Measurements from ENCODE around the gene ATP5PD.
"Not testable (repeated sequence)": the region's sequence is repeated elsewhere in the genome, so short reads cannot be mapped to it uniquely, and the experiment has no call there.

Gene ATP5PD

GRCh38 chr17:75073618-75074047 is 26.9 kb upstream of the ATP5PD start:
- Histone ChIP-seq H3K4me1 (ENCODE audit: control insufficient read depth, insufficient read depth, low read length) (peaks cover 20% of the 10 kb centered on the region), H3K36me3 (ENCODE audit: control insufficient read depth, insufficient read depth, low read length) (no peaks in the 10 kb centered on the region), H3K9me3 (ENCODE audit: control insufficient read depth, low read length) (no peaks in the 10 kb centered on the region), H3K9ac (ENCODE audit: low read length) (no peak overlapping the region), H3K4me3 (ENCODE audit: low read length) (no peak overlapping the region), H3K27me3 (ENCODE audit: control insufficient read depth, insufficient read depth, low read length) (no peaks in the 10 kb centered on the region)

GRCh38 chr17:75072909-75073308 is 26.1 kb upstream of the ATP5PD start:
- not testable (repeated sequence) for H3K4me3 ChIP-seq (ENCODE audit: low read length); H3K36me3 ChIP-seq (ENCODE audit: control insufficient read depth, insufficient read depth, low read length); H3K9ac ChIP-seq (ENCODE audit: low read length); H3K27me3 ChIP-seq (ENCODE audit: control insufficient read depth, insufficient read depth, low read length); H3K9me3 ChIP-seq (ENCODE audit: control insufficient read depth, low read length)
- peaks cover 12% of the 10 kb centered on the region for H3K4me1 ChIP-seq (ENCODE audit: control insufficient read depth, insufficient read depth, low read length)

- H3K4me3 ChIP-seq (ENCODE audit: low read length); H3K27me3 ChIP-seq (ENCODE audit: control insufficient read depth, insufficient read depth, low read length); H3K36me3 ChIP-seq (ENCODE audit: control insufficient read depth, insufficient read depth, low read length); H3K9me3 ChIP-seq (ENCODE audit: control insufficient read depth, low read length); H3K4me1 ChIP-seq (ENCODE audit: control insufficient read depth, insufficient read depth, low read length); H3K9ac ChIP-seq (ENCODE audit: low read length): not testable (repeated sequence)
These were observed 24.9 kb upstream of the ATP5PD start for GRCh38 chr17:75071478-75072271.

- no peak overlapping the region for H3K9ac ChIP-seq (ENCODE audit: low read length)
- no peaks in the 10 kb centered on the region for H3K36me3 ChIP-seq (ENCODE audit: control insufficient read depth, insufficient read depth, low read length)
- H3K4me1 ChIP-seq (ENCODE audit: control insufficient read depth, insufficient read depth, low read length) = no peaks in the 10 kb centered on the region
- H3K27me3 ChIP-seq (ENCODE audit: control insufficient read depth, insufficient read depth, low read length) = no peaks in the 10 kb centered on the region
- H3K4me3 ChIP-seq (ENCODE audit: low read length) = no peak overlapping the region
- no peaks in the 10 kb centered on the region for H3K9me3 ChIP-seq (ENCODE audit: control insufficient read depth, low read length)
These were observed 23.0 kb upstream of the ATP5PD start for GRCh38 chr17:75069783-75070182.

- Histone ChIP-seq H3K27me3 (ENCODE audit: control insufficient read depth, insufficient read depth, low read length) (no peaks in the 10 kb centered on the region), H3K9me3 (ENCODE audit: control insufficient read depth, low read length) (no peaks in the 10 kb centered on the region), H3K4me1 (ENCODE audit: control insufficient read depth, insufficient read depth, low read length) (no peaks in the 10 kb centered on the region), H3K4me3 (ENCODE audit: low read length) (no peak overlapping the region), H3K9ac (ENCODE audit: low read length) (no peak overlapping the region), H3K36me3 (ENCODE audit: control insufficient read depth, insufficient read depth, low read length) (peaks cover 9% of the 10 kb centered on the region)
These were observed 22.0 kb upstream of the ATP5PD start for GRCh38 chr17:75068750-75069149.

GRCh38 chr17:75067856-75068255 is 21.1 kb upstream of the ATP5PD start:
- Histone ChIP-seq H3K4me1 (ENCODE audit: control insufficient read depth, insufficient read depth, low read length) (no peaks in the 10 kb centered on the region), H3K36me3 (ENCODE audit: control insufficient read depth, insufficient read depth, low read length) (peaks cover 18% of the 10 kb centered on the region)

GRCh38 chr17:75065562-75066151 is 18.9 kb upstream of the ATP5PD start:
- no peaks in the 10 kb centered on the region for H3K4me1 ChIP-seq (ENCODE audit: control insufficient read depth, insufficient read depth, low read length)
- no peak overlapping the region for H3K4me3 ChIP-seq (ENCODE audit: low read length)
- no peak overlapping the region for H3K9ac ChIP-seq (ENCODE audit: low read length)
- H3K27me3 ChIP-seq (ENCODE audit: control insufficient read depth, insufficient read depth, low read length) = no peaks in the 10 kb centered on the region
- no peaks in the 10 kb centered on the region for H3K9me3 ChIP-seq (ENCODE audit: control insufficient read depth, low read length)
- peaks cover 30% of the 10 kb centered on the region for H3K36me3 ChIP-seq (ENCODE audit: control insufficient read depth, insufficient read depth, low read length)

More at GRCh38 chr17:75067856-75068255, 21.1 kb upstream of the ATP5PD start:
- no peak overlapping the region for H3K4me3 ChIP-seq (ENCODE audit: low read length)
- H3K9me3 ChIP-seq (ENCODE audit: control insufficient read depth, low read length) = no peaks in the 10 kb centered on the region
- H3K27me3 ChIP-seq (ENCODE audit: control insufficient read depth, insufficient read depth, low read length) = no peaks in the 10 kb centered on the region
- H3K9ac ChIP-seq (ENCODE audit: low read length) = no peak overlapping the region

- H3K9me3 ChIP-seq (ENCODE audit: control insufficient read depth, low read length) = no peaks in the 10 kb centered on the region
- H3K9ac ChIP-seq (ENCODE audit: low read length) = no peak overlapping the region
- no peaks in the 10 kb centered on the region for H3K4me1 ChIP-seq (ENCODE audit: control insufficient read depth, insufficient read depth, low read length)
- no peaks in the 10 kb centered on the region for H3K27me3 ChIP-seq (ENCODE audit: control insufficient read depth, insufficient read depth, low read length)
- H3K36me3 ChIP-seq (ENCODE audit: control insufficient read depth, insufficient read depth, low read length) = peaks cover 31% of the 10 kb centered on the region
- H3K4me3 ChIP-seq (ENCODE audit: low read length) = no peak overlapping the region
These were observed 18.2 kb upstream of the ATP5PD start for GRCh38 chr17:75064867-75065561.

- Histone ChIP-seq H3K27me3 (ENCODE audit: control insufficient read depth, insufficient read depth, low read length) (no peaks in the 10 kb centered on the region), H3K9me3 (ENCODE audit: control insufficient read depth, low read length) (no peaks in the 10 kb centered on the region), H3K4me1 (ENCODE audit: control insufficient read depth, insufficient read depth, low read length) (no peaks in the 10 kb centered on the region), H3K4me3 (ENCODE audit: low read length) (no peak overlapping the region), H3K9ac (ENCODE audit: low read length) (no peak overlapping the region), H3K36me3 (ENCODE audit: control insufficient read depth, insufficient read depth, low read length) (peaks cover 31% of the 10 kb centered on the region)
These were observed 17.7 kb upstream of the ATP5PD start for GRCh38 chr17:75064460-75064859.

- Histone ChIP-seq H3K9me3 (ENCODE audit: control insufficient read depth, low read length) (no peaks in the 10 kb centered on the region), H3K4me3 (ENCODE audit: low read length) (no peak overlapping the region), H3K4me1 (ENCODE audit: control insufficient read depth, insufficient read depth, low read length) (no peaks in the 10 kb centered on the region), H3K27me3 (ENCODE audit: control insufficient read depth, insufficient read depth, low read length) (no peaks in the 10 kb centered on the region), H3K36me3 (ENCODE audit: control insufficient read depth, insufficient read depth, low read length) (peaks cover 31% of the 10 kb centered on the region), H3K9ac (ENCODE audit: low read length) (no peak overlapping the region)
These were observed 17.3 kb upstream of the ATP5PD start for GRCh38 chr17:75064040-75064439.

- Histone ChIP-seq H3K4me3 (ENCODE audit: low read length) (no peak overlapping the region), H3K9ac (ENCODE audit: low read length) (no peak overlapping the region), H3K27me3 (ENCODE audit: control insufficient read depth, insufficient read depth, low read length) (no peaks in the 10 kb centered on the region), H3K9me3 (ENCODE audit: control insufficient read depth, low read length) (no peaks in the 10 kb centered on the region), H3K36me3 (ENCODE audit: control insufficient read depth, insufficient read depth, low read length) (peaks cover 31% of the 10 kb centered on the region), H3K4me1 (ENCODE audit: control insufficient read depth, insufficient read depth, low read length) (no peaks in the 10 kb centered on the region)
These were observed 16.9 kb upstream of the ATP5PD start for GRCh38 chr17:75063626-75064025.

- Histone ChIP-seq H3K27me3 (ENCODE audit: control insufficient read depth, insufficient read depth, low read length) (no peaks in the 10 kb centered on the region), H3K4me3 (ENCODE audit: low read length) (no peak overlapping the region), H3K9me3 (ENCODE audit: control insufficient read depth, low read length) (no peaks in the 10 kb centered on the region), H3K9ac (ENCODE audit: low read length) (no peak overlapping the region), H3K4me1 (ENCODE audit: control insufficient read depth, insufficient read depth, low read length) (no peaks in the 10 kb centered on the region), H3K36me3 (ENCODE audit: control insufficient read depth, insufficient read depth, low read length) (peaks cover 31% of the 10 kb centered on the region)
These were observed 16.4 kb upstream of the ATP5PD start for GRCh38 chr17:75063201-75063600.
